ENCODE data around the gene ERCC6L2.

DNA sequence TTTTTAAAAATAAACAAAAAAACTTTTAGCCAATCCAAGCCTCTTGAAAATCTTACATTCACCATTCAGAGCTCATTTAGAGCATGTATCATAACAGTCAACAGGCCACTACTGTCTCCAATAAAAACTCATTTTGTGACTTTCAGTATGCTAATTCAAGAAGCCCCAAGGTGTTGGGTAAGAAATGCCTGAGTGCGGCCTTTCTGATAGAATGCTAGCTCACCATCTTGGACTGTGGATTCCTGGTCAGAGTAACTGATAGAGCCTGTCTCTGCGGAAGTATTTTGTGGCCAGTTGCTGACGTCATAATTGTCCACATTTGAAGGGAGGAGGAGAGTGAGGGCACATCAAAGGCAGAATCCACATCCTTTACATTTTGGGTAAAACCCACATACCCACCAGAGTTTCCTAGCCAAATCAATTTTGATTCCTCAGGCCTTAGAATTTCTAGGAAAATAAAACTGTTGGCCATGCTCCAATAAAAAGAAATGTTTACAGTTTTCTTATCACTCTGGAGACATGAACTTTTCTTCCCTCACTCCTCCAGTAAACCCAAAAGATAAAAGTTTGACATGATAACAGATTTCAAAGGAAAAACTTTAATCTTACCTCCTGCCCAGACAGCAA lies 41.1 kb upstream of the ERCC6L2 start:
- TF ChIP-seq, protein P1, sequence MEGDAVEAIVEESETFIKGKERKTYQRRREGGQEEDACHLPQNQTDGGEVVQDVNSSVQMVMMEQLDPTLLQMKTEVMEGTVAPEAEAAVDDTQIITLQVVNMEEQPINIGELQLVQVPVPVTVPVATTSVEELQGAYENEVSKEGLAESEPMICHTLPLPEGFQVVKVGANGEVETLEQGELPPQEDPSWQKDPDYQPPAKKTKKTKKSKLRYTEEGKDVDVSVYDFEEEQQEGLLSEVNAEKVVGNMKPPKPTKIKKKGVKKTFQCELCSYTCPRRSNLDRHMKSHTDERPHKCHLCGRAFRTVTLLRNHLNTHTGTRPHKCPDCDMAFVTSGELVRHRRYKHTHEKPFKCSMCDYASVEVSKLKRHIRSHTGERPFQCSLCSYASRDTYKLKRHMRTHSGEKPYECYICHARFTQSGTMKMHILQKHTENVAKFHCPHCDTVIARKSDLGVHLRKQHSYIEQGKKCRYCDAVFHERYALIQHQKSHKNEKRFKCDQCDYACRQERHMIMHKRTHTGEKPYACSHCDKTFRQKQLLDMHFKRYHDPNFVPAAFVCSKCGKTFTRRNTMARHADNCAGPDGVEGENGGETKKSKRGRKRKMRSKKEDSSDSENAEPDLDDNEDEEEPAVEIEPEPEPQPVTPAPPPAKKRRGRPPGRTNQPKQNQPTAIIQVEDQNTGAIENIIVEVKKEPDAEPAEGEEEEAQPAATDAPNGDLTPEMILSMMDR (tag by site-specific recombination; IDR thresholded peaks at IDR 0.05), result no peak
- TF ChIP-seq, protein P2, sequence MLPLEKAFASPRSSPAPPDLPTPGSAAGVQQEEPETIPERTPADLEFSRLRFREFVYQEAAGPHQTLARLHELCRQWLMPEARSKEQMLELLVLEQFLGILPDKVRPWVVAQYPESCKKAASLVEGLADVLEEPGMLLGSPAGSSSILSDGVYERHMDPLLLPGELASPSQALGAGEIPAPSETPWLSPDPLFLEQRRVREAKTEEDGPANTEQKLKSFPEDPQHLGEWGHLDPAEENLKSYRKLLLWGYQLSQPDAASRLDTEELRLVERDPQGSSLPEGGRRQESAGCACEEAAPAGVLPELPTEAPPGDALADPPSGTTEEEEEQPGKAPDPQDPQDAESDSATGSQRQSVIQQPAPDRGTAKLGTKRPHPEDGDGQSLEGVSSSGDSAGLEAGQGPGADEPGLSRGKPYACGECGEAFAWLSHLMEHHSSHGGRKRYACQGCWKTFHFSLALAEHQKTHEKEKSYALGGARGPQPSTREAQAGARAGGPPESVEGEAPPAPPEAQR (tag by site-specific recombination; IDR thresholded peaks at IDR 0.05), result no peak
- TF ChIP-seq REST (tag by site-specific recombination; IDR thresholded peaks at IDR 0.05) (no peak), ZNF37A (tag by site-specific recombination; IDR thresholded peaks at IDR 0.05) (no peak), ZNF549 (tag by site-specific recombination; IDR thresholded peaks at IDR 0.05) (no peak), ZNF423 (tag by site-specific recombination; IDR thresholded peaks at IDR 0.05) (no peak)
- TF ChIP-seq, protein P3, sequence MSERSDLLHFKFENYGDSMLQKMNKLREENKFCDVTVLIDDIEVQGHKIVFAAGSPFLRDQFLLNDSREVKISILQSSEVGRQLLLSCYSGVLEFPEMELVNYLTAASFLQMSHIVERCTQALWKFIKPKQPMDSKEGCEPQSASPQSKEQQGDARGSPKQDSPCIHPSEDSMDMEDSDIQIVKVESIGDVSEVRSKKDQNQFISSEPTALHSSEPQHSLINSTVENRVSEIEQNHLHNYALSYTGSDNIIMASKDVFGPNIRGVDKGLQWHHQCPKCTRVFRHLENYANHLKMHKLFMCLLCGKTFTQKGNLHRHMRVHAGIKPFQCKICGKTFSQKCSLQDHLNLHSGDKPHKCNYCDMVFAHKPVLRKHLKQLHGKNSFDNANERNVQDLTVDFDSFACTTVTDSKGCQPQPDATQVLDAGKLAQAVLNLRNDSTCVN (tag by site-specific recombination; optimal IDR thresholded peaks at IDR 0.05), result no peak
- TF ChIP-seq, protein P4, sequence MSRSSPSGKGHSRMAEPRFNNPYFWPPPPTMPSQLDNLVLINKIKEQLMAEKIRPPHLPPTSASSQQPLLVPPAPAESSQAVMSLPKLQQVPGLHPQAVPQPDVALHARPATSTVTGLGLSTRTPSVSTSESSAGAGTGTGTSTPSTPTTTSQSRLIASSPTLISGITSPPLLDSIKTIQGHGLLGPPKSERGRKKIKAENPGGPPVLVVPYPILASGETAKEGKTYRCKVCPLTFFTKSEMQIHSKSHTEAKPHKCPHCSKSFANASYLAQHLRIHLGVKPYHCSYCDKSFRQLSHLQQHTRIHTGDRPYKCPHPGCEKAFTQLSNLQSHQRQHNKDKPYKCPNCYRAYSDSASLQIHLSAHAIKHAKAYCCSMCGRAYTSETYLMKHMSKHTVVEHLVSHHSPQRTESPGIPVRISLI (tag by site-specific recombination; IDR thresholded peaks at IDR 0.05), result no peak

Data from HEK293 (cell line).